ENCODE data around the gene MAFB.

- no peak for TF ChIP-seq CTCF (conservative IDR thresholded peaks at IDR 0.05 in 1 of 2, IDR thresholded peaks at IDR 0.05 in 1 of 2; ENCODE audit: extremely low read depth in 1 of 2, insufficient read depth in 1 of 2, low read depth in 1 of 2, low read length in 2 of 2)
- TF ChIP-seq EZH2 (IDR thresholded peaks at IDR 0.05; ENCODE audit: borderline replicate concordance, low read length) = no peak
These were observed 38.9 kb upstream of the MAFB start for GRCh38 chr20:40727960-40728359.
